Tongue (tissue), 2 donors: ENCODE measurements around the gene MRS2. TPM values are rescaled to one million over a fixed set of nuclear protein-coding genes. Genes with fewer than 3 reads are reported as not detected.
A peak's percentile ranks its signal among the peaks of the same experiment; 100 is the strongest.
"Not testable (repeated sequence)": the region's sequence is repeated elsewhere in the genome, so short reads cannot be mapped to it uniquely, and the experiment has no call there.

Source experiments
- DNase-seq: peaks from one replicate; pipeline ENCODE4 v3.0.0-alpha.2; 2015
- total RNA-seq: library from RNA; depleted of rRNA; stranded (reverse); fragments of >200 nt; gene quantifications from one replicate; pipeline ENCODE4 v1.2.3, GENCODE V29; 2014

Gene MRS2
- 36.2 TPM for total RNA-seq

GRCh38 chr6:24402697-24403500 is at the start of gene MRS2:
Gene MRS2 (plus strand): TSS chr6:24402936. CDS start chr6:24403047, 111 bp downstream.
- peak; percentile 92 for DNase-seq

DNA sequence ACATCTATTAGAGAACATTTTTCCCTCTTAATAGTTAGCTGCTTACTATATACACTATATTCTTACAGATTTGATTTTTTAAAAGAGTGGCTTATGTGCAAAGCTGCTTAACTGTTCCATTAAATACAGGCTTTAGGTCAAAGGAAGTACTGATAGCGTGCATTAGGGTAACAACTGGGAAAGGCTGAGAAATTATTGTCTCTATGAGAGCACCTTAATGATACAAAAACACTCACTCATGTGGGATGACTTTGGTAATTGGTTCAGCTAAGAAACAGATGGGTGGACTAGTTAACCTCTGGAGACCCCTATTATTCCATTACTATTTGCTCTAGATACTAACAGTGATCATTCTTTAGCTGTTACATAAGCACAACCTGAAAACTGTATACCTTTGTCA is 48.9 kb upstream of the MRS2 start:
- DNase-seq = no peak

- no peak for DNase-seq
Measured at GRCh38 chr6:24355393-24355792, 47.3 kb upstream of the MRS2 start.

GRCh38 chr6:24356310-24356973 is 46.3 kb upstream of the MRS2 start:
- DNase-seq = no peak

DNA sequence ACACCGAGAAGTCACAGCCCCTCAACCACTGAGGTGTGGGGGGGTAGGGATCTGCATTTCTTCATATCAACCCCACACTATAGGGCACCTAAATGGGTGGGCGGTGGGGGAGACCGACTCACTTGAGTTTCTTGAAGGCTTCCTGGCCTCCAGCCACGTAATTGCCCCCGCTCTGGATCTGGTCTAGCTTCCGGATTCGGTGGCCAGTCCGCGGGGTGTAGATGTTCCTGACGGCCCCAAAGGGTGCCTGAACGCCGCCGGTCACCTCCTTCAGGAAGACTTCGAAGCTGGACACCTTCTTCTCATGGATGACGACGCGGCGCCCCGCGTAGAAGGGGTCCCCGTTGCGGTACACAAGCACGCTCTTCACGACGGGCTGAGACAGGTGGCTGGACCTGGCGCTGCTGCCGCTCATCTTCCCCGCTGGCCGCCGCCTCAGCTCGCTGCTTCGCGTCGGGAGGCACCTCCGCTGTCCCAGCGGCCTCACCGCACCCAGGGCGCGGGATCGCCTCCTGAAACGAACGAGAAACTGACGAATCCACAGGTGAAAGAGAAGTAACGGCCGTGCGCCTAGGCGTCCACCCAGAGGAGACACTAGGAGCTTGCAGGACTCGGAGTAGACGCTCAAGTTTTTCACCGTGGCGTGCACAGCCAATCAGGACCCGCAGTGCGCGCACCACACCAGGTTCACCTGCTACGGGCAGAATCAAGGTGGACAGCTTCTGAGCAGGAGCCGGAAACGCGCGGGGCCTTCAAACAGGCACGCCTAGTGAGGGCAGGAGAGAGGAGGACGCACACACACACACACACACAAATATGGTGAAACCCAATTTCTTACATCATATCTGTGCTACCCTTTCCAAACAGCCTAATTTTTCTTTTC is 45.2 kb upstream of the MRS2 start, which contains the start of gene DCDC2:
DCDC2 (minus strand) TSS at position 724 of the 883 bp plus-strand sequence; CDS start at position 415, 309 bp downstream.
- peak; percentile 22 for DNase-seq

DNA sequence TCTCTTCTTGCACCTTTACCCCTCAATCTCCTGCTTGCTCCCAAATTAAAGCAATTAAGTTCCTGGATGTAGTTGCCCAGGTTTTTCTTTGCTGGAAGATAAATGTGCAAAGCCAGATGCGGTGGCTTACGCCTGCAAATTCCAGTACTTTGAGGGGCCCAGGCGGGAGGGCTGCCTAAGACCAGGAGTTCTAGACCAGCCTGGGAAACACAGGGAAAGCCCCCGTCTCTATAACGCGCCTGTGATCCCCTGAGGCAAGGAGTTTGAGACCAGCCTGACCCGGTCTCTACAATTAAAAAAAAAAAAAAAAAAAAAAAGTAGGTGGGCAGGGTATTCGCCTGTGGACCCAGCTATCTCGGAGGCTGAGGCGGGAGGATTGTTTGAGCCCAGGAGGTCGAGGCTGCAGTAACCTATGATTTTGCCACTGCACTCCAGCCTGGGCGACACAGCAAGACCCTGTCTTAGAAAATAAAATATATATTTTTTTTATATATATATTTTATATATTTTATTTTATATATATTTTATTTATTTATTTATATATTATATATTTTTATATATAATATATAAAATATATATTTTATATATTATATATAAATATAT is 44.4 kb upstream of the MRS2 start:
- DNase-seq = no peak

DNA sequence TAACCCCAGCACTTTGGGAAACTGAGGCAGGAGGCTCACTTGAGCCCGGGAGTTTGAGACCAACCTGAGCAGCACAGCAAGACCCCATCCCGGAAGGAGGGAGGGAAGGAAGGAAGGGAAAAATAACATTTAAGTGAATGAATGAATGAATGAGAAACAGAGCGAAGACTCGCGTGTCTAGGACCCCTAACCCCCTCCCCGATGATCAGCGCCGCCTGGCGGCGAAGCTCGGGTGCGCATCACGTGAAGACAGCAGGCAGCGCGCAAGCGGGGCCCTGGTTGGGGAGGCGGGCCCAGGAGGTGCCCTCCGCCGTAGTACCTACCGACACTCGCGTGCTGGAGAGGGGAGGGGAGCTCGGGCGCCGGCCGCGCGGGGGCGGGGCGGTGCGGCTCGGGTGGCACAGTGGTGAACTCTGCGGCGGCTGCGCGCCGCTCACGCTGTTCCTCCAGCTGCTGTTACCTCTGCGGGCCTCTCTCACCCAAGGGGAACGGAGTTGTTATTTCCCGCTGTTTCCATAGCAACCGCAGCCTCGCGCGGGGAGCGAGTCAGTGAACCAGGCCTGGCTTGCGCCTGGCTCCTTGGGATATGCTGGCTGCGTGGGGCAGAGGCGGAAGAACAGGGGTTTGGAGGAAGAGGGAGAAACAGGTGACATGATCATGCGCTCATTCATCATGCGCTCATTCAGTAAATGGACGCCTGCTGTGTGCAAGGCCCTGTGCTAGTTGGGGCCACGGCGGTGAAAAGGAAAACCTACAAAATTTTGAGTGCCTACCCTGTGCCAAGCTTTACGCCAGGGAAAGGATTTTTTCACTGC is 42.9 kb upstream of the MRS2 start:
- peak; percentile 90 for DNase-seq

- not testable (repeated sequence) for DNase-seq
Measured at GRCh38 chr6:24362363-24362762, 40.4 kb upstream of the MRS2 start.

- not testable (repeated sequence) for DNase-seq
Measured at GRCh38 chr6:24365103-24365633, 37.6 kb upstream of the MRS2 start.

- no peak for DNase-seq
Measured at GRCh38 chr6:24374612-24375011, 28.1 kb upstream of the MRS2 start.

GRCh38 chr6:24376871-24377270 is 25.9 kb upstream of the MRS2 start:
- no peak for DNase-seq

DNA sequence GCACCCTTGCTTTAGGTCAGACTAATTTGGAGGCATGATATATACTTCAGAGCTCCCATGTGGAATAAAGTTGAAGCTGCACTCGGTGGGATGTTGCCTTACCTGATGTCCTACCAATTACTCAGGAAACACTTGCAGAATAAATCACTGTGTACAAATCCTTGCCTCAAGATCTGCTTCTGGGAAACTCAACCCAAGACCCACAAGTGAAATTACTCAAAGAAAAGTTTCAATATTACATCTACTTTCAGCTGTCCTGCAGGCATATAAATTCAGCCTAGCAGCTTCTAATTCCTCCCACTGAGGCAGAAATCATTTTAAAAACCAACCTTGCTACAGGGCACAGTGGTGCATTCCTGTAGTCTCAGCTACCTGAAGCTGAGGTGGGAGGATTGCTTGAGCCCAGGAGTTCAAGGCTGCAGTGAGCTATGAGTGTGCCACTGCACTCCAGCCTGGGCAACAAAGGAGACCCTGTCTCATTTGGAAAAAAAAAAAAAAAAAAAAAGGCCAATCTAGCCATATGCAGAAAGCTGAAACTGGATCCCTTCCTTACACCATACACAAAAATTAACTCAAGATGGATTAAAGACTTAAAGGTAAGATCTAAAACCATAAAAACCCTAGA is 24.2 kb upstream of the MRS2 start:
- no peak for DNase-seq

DNA sequence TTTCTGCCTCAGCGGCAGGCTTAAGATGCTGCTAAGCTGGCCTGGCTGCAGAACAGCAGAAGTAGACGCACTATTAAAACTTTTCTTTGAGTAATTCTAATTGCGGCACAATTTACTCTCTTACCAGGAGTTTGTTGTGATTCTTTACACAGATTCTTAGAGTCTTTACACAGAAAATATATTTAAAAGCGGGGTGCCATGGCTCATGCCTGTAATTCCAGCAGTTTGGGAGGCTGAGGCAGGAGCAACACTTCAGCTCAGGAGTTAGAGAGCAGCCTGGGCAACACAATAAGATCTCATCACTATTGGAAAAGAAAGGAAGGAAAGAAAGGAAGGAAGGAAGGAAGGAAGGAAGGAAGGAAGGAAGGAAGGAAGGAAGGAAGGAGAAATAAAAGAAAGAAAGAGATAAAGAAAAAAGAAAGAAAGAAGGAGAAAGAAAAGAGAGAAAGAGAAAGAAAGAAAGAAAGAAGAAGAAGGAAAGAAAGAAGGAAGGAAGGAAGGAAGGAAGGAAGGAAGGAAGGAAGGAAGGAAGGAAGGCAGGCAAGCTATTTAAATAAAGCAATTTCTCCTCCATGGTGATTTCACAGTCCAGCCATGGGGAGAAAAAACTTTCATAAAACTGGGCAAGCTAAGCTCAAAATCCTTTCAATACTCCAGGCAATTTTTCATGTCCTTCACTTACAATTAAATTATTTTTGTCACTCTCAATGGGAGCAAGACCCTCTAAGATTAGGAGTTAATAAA is 21.1 kb upstream of the MRS2 start:
- DNase-seq = no peak

GRCh38 chr6:24382220-24382540 is 20.6 kb upstream of the MRS2 start:
- DNase-seq = no peak

GRCh38 chr6:24382891-24383494 is 19.7 kb upstream of the MRS2 start:
- not testable (repeated sequence) for DNase-seq

- DNase-seq = not testable (repeated sequence)
Measured at GRCh38 chr6:24384369-24385130, 18.2 kb upstream of the MRS2 start.

DNA sequence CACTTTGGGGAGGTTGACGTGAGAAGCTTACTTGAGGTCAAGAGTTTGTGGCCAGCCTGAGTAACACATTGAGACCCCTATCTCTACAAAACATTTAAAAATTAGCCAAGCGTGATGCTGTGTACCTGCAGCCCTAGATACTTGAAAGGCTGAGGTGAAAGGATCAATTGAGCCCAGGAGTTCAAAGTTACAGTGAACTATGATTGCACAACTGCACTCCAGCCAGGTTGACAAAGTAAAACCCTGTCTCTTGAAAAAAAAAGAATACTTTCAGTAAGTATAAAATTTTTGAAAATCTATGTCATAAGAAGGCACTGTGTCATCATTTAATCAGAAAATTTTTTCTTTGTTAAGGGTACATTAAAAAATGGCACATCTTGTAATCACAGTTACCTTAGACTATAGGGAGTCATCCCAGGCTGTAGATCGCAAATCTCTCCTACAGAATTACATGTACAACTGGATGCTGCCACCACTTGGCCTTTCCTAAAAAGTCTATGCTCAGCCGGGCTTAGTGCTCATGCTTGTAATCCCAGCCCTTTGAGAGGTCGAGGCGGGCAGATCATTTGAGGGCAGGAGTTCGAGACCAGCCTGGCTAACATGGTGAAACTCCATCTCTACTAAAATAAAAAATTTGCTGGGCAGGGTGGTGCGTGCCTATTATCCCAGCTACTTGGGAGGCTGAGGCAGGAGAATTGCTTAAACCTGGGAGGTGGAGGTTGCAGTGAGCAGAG is 17.0 kb upstream of the MRS2 start:
- no peak for DNase-seq

- no peak for DNase-seq
Measured at GRCh38 chr6:24387818-24388217, 14.9 kb upstream of the MRS2 start.
